Hippocampal formation (tissue), 2 donors: ENCODE data around the gene MPP2.
"Not testable (repeated sequence)": the region's sequence is repeated elsewhere in the genome, so short reads cannot be mapped to it uniquely, and the experiment has no call there.

Experiments
- DNase-seq, 2 donors: peaks; one replicate each; lab custom pipeline; 2025; lab: John Stamatoyannopoulos, UW

Gene MPP2

GRCh38 chr17:43901861-43902589 lies 5.3 kb downstream of the MPP2 start:
- no peak for DNase-seq

GRCh38 chr17:43900858-43901754 lies 6.2 kb downstream of the MPP2 start:
- no peak for DNase-seq

GRCh38 chr17:43900183-43900857 lies 7.0 kb downstream of the MPP2 start:
- peak; percentile 66 to 79 for DNase-seq

- no peak for DNase-seq
Measured at GRCh38 chr17:43898446-43898845, 8.9 kb downstream of the MPP2 start.

- no peak for DNase-seq
Measured at GRCh38 chr17:43897831-43898230, 9.5 kb downstream of the MPP2 start.

GRCh38 chr17:43894494-43894893 lies 12.8 kb downstream of the MPP2 start:
- not testable (repeated sequence) for DNase-seq

GRCh38 chr17:43892647-43892952 lies 14.7 kb downstream of the MPP2 start:
- no peak for DNase-seq

GRCh38 chr17:43891851-43892646 lies 15.3 kb downstream of the MPP2 start:
- DNase-seq: no peak

GRCh38 chr17:43890240-43890639 lies 17.1 kb downstream of the MPP2 start:
- DNase-seq: no peak

- DNase-seq: no peak
Measured at GRCh38 chr17:43888548-43888947, 18.8 kb downstream of the MPP2 start.

- DNase-seq: no peak
Measured at GRCh38 chr17:43882761-43883415, 24.4 kb downstream of the MPP2 start.

- DNase-seq: no peak
Measured at GRCh38 chr17:43881758-43882505, 25.4 kb downstream of the MPP2 start.

GRCh38 chr17:43881181-43881580 lies 26.2 kb downstream of the MPP2 start:
- no peak for DNase-seq

GRCh38 chr17:43880420-43880991 lies 26.8 kb downstream of the MPP2 start:
- DNase-seq: no peak

GRCh38 chr17:43879723-43880419 lies 27.5 kb downstream of the MPP2 start:
- DNase-seq: no peak

GRCh38 chr17:43878260-43879175 lies 28.8 kb downstream of the MPP2 start:
- DNase-seq: peak; percentile 42 to 49

GRCh38 chr17:43877451-43878155 lies 29.7 kb downstream of the MPP2 start:
- no peak for DNase-seq

GRCh38 chr17:43877031-43877430 lies 30.3 kb downstream of the MPP2 start:
- DNase-seq: no peak
